ENCODE results near the gene MPND.

Gene MPND

GRCh38 chr19:4329858-4330257 is 13.5 kb upstream of the MPND start (continued):
- TF ChIP-seq SNAI2 (CRISPR knock-in tag; IDR thresholded peaks at IDR 0.05) = no peak
- no peak for TF ChIP-seq OSR1 (CRISPR knock-in tag; IDR thresholded peaks at IDR 0.05)
- no peak for TF ChIP-seq ZC3H10 (CRISPR knock-in tag; IDR thresholded peaks at IDR 0.05)
- no peak for TF ChIP-seq BACH2 (CRISPR knock-in tag; IDR thresholded peaks at IDR 0.05; ENCODE audit: borderline replicate concordance)
- TF ChIP-seq TCF4 (CRISPR knock-in tag; IDR thresholded peaks at IDR 0.05; ENCODE audit: borderline replicate concordance) = no peak
- TF ChIP-seq CREB5 (CRISPR knock-in tag; IDR thresholded peaks at IDR 0.05; ENCODE audit: low read depth) = no peak

GRCh38 chr19:4334929-4335570 is 8.3 kb upstream of the MPND start:
- TF ChIP-seq RARB (CRISPR knock-in tag; IDR thresholded peaks at IDR 0.05) (no peak), ZNF70 (CRISPR knock-in tag; IDR thresholded peaks at IDR 0.05) (no peak), ZFP3 (CRISPR knock-in tag; IDR thresholded peaks at IDR 0.05) (no peak), POU6F1 (CRISPR knock-in tag; IDR thresholded peaks at IDR 0.05; ENCODE audit: borderline replicate concordance, low read depth) (no peak), SNAI2 (CRISPR knock-in tag; IDR thresholded peaks at IDR 0.05) (no peak), TSHZ2 (CRISPR knock-in tag; IDR thresholded peaks at IDR 0.05) (no peak)
- no peak for ATAC-seq

- ATAC-seq = no peak
- TF ChIP-seq ARNTL (CRISPR knock-in tag; IDR thresholded peaks at IDR 0.05; ENCODE audit: borderline replicate concordance, low read depth) = no peak
- TF ChIP-seq ZFP30 (CRISPR knock-in tag; IDR thresholded peaks at IDR 0.05) = no peak
- TF ChIP-seq SNAI2 (CRISPR knock-in tag; IDR thresholded peaks at IDR 0.05) = no peak
These were observed 5.4 kb upstream of the MPND start for GRCh38 chr19:4337906-4338440.

GRCh38 chr19:4338441-4339355 is 4.7 kb upstream of the MPND start, which contains the start of gene STAP2:
TSS of gene STAP2 (minus strand) at chr19:4338827. CDS start at chr19:4338753, 74 bp downstream.
- no peak for TF ChIP-seq GLIS3 (CRISPR knock-in tag; IDR thresholded peaks at IDR 0.05)
- no peak for TF ChIP-seq POU6F1 (CRISPR knock-in tag; IDR thresholded peaks at IDR 0.05; ENCODE audit: borderline replicate concordance, low read depth)
- TF ChIP-seq TCF4 (CRISPR knock-in tag; IDR thresholded peaks at IDR 0.05; ENCODE audit: borderline replicate concordance) = no peak
- TF ChIP-seq ZNF8 (CRISPR knock-in tag; IDR thresholded peaks at IDR 0.05) = no peak
- TF ChIP-seq ESRRG (CRISPR knock-in tag; IDR thresholded peaks at IDR 0.05) = no peak
- no peak for TF ChIP-seq PATZ1 (CRISPR knock-in tag; IDR thresholded peaks at IDR 0.05; ENCODE audit: borderline replicate concordance)
- no peak for TF ChIP-seq RARB (CRISPR knock-in tag; IDR thresholded peaks at IDR 0.05)
- TF ChIP-seq ZFP3 (CRISPR knock-in tag; IDR thresholded peaks at IDR 0.05) = no peak
- TF ChIP-seq TSHZ2 (CRISPR knock-in tag; IDR thresholded peaks at IDR 0.05) = no peak
- ATAC-seq = no peak
